H9 (cell line): ENCODE results near the gene ATP2B2. TPM values are rescaled to one million over a fixed set of nuclear protein-coding genes. Genes with fewer than 3 reads are reported as not detected.
A peak's percentile ranks its signal among the peaks of the same experiment; 100 is the strongest.

Experiments
- DNase-seq: peaks from one replicate; pipeline ENCODE4 v3.0.0-alpha.2; 2017
- H2AFZ ChIP-seq: one replicate; pipeline ENCODE4 v1.6.1; 2013; ENCODE audit warnings: mild to moderate bottlenecking, low read length, control low read depth, moderate library complexity
- H2AK5ac ChIP-seq: 2 replicates; pipeline ENCODE4 v1.6.1; 2013; ENCODE audit warnings: low read length, control low read depth, mixed read lengths; ENCODE audit not compliant: insufficient read length
- H2BK120ac ChIP-seq: one replicate; pipeline ENCODE4 v1.6.1; 2013; ENCODE audit warnings: low read depth, mild to moderate bottlenecking, low read length, control low read depth, inconsistent platforms; ENCODE audit not compliant: poor library complexity, severe bottlenecking
- H2BK12ac ChIP-seq: 2 replicates; pipeline ENCODE4 v1.6.1; 2013; ENCODE audit warnings: low read length, control low read depth, mixed read lengths, low read depth; ENCODE audit not compliant: insufficient read length
- H2BK15ac ChIP-seq: 2 replicates; pipeline ENCODE4 v1.6.1; 2013; ENCODE audit warnings: low read depth, low read length, control low read depth
- H2BK20ac ChIP-seq: one replicate; pipeline ENCODE4 v1.6.1; 2013; ENCODE audit warnings: low read depth, mild to moderate bottlenecking, low read length, control low read depth, inconsistent platforms; ENCODE audit not compliant: poor library complexity, severe bottlenecking
- H2BK5ac ChIP-seq: 2 replicates; pipeline ENCODE4 v1.6.1; 2013; ENCODE audit warnings: low read length, control low read depth, mixed read lengths; ENCODE audit not compliant: insufficient read length
- H3K14ac ChIP-seq: 2 replicates; pipeline ENCODE4 v1.6.1; 2013; ENCODE audit warnings: low read length, control low read depth; ENCODE audit not compliant: insufficient read depth
- H3K18ac ChIP-seq: 2 replicates; pipeline ENCODE4 v1.6.1; 2013; ENCODE audit warnings: low read depth, mild to moderate bottlenecking, mixed read lengths, low read length, control low read depth; ENCODE audit not compliant: insufficient read length
- H3K23ac ChIP-seq: 2 replicates; pipeline ENCODE4 v1.6.1; 2013; ENCODE audit warnings: low read length, control low read depth, mixed read lengths, low read depth; ENCODE audit not compliant: insufficient read length
- H3K23me2 ChIP-seq: 2 replicates; pipeline ENCODE4 v1.6.1; 2013; ENCODE audit warnings: low read depth, mild to moderate bottlenecking, mixed read lengths, low read length, control low read depth; ENCODE audit not compliant: insufficient read length, poor library complexity, severe bottlenecking
- H3K27ac ChIP-seq: 2 replicates; pipeline ENCODE4 v1.5.1; 2013; ENCODE audit warnings: low read length, control low read depth, mixed read lengths, low read depth; ENCODE audit not compliant: insufficient read length
- H3K27me3 ChIP-seq: 2 replicates; pipeline ENCODE4 v1.6.1; 2013; ENCODE audit warnings: low read length, control low read depth, inconsistent platforms; ENCODE audit not compliant: insufficient read depth
- H3K4ac ChIP-seq: 2 replicates; pipeline ENCODE4 v1.6.1; 2013; ENCODE audit warnings: low read depth, mild to moderate bottlenecking, control low read depth, inconsistent platforms, low read length, moderate library complexity
- H3K4me1 ChIP-seq: 2 replicates; pipeline ENCODE4 v1.6.1; 2013; ENCODE audit warnings: low read length, control low read depth, inconsistent platforms; ENCODE audit not compliant: insufficient read depth
- H3K4me2 ChIP-seq: 2 replicates; pipeline ENCODE4 v1.6.1; 2013; ENCODE audit warnings: low read length, control low read depth, mixed read lengths; ENCODE audit not compliant: insufficient read length, insufficient read depth
- H3K56ac ChIP-seq: 2 replicates; pipeline ENCODE4 v1.6.1; 2013; ENCODE audit warnings: low read depth, mild to moderate bottlenecking, mixed read lengths, low read length, control low read depth; ENCODE audit not compliant: insufficient read length
- H3K79me1 ChIP-seq: 2 replicates; pipeline ENCODE4 v1.6.1; 2013; ENCODE audit warnings: low read depth, mild to moderate bottlenecking, moderate library complexity, low read length, control low read depth, inconsistent platforms; ENCODE audit not compliant: insufficient read depth, poor library complexity, severe bottlenecking
- H3K79me2 ChIP-seq: 2 replicates; pipeline ENCODE4 v1.6.1; 2013; ENCODE audit warnings: low read length, control low read depth, inconsistent platforms; ENCODE audit not compliant: insufficient read depth
- H3K9ac ChIP-seq: 2 replicates; pipeline ENCODE4 v1.6.1; 2013; ENCODE audit warnings: low read length, control low read depth, mixed read lengths; ENCODE audit not compliant: insufficient read length; ENCODE audit errors: extremely low read depth
- H3K9me3 ChIP-seq: one replicate; pipeline ENCODE4 v1.6.1; 2013; ENCODE audit warnings: low read depth, low read length, inconsistent platforms; ENCODE audit not compliant: control insufficient read depth
- H3T11ph ChIP-seq: one replicate; pipeline ENCODE4 v1.6.1; 2013; ENCODE audit warnings: mild to moderate bottlenecking, low read length, control low read depth, inconsistent platforms
- H4K20me1 ChIP-seq: one replicate; pipeline ENCODE4 v1.6.1; 2013; ENCODE audit not compliant: control insufficient read depth, insufficient read length, insufficient read depth
- H4K5ac ChIP-seq: 2 replicates; pipeline ENCODE4 v1.6.1; 2013; ENCODE audit warnings: low read depth, mild to moderate bottlenecking, mixed read lengths, low read length, control low read depth; ENCODE audit not compliant: insufficient read length
- H4K8ac ChIP-seq: replicated peaks from 2 replicates; pipeline ENCODE4 v1.6.1; 2013; ENCODE audit warnings: low read length, control low read depth, mixed read lengths, low read depth; ENCODE audit not compliant: insufficient read length
- H4K91ac ChIP-seq: 2 replicates; pipeline ENCODE4 v1.6.1; 2013; ENCODE audit warnings: low read depth, mild to moderate bottlenecking, moderate library complexity, mixed read lengths, low read length, control low read depth; ENCODE audit not compliant: insufficient read length
- H3K27ac Mint-ChIP-seq, 3 experiments: 2 replicates in 2 of 3; 3 replicates in 1 of 3; pipeline ENCODE4 v1.8.0; 2020 to 2021; ENCODE audit warnings: mixed read lengths in 3 of 3, mild to moderate bottlenecking in 1 of 3, moderate library complexity in 1 of 3
- H3K27me3 Mint-ChIP-seq: 2 replicates; pipeline ENCODE4 v1.8.0; 2021; ENCODE audit warnings: low read depth, mild to moderate bottlenecking, moderate library complexity, mixed read lengths
- H3K36me3 Mint-ChIP-seq, 3 experiments: 2 replicates in 2 of 3; 3 replicates in 1 of 3; pipeline ENCODE4 v1.8.0; 2020 to 2021; ENCODE audit warnings: low read depth in 3 of 3, mixed read lengths in 3 of 3; ENCODE audit not compliant: insufficient read depth in 1 of 3
- H3K4me1 Mint-ChIP-seq, 2 experiments: 2 replicates each; pipeline ENCODE4 v1.8.0; 2020; ENCODE audit warnings: mixed read lengths in 2 of 2
- H3K4me3 Mint-ChIP-seq, 2 experiments: 2 replicates in 1 of 2; 3 replicates in 1 of 2; pipeline ENCODE4 v1.8.0; 2020 to 2021; ENCODE audit warnings: mild to moderate bottlenecking in 2 of 2, mixed read lengths in 2 of 2, moderate library complexity in 1 of 2
- H3K9me3 Mint-ChIP-seq, 2 experiments: 2 replicates in 1 of 2; 3 replicates in 1 of 2; pipeline ENCODE4 v1.8.0; 2020; ENCODE audit warnings: mild to moderate bottlenecking in 2 of 2, mixed read lengths in 2 of 2, moderate library complexity in 1 of 2
- CTCF ChIP-seq: fragments of 200-600 bp; sonication (generic); conservative IDR thresholded peaks from 3 replicates; pipeline ENCODE4 v1.8.0; 2021; ENCODE audit warnings: antibody characterized with exemption, mild to moderate bottlenecking
- WGBS: extraction: QIAGEN DNeasy Blood & Tissue Kit; methylation state at CpG from one replicate; pipeline ENCODE4 v1.1.7; 2013; ENCODE audit warnings: missing lambda C conversion rate, low lambda C conversion rate, mixed read lengths; ENCODE audit not compliant: insufficient read length; ENCODE audit errors: extremely low coverage; 5-methylcytosine and 5-hydroxymethylcytosine counted together
- total RNA-seq: library from RNA; stranded (reverse); gene quantifications from 2 replicates; pipeline ENCODE4 v1.2.1, GENCODE V29; 2021

Gene ATP2B2
- total RNA-seq, 1 experiment from 2014 or later = 0.33 TPM

- no peak overlapping the region for H2AK5ac ChIP-seq
- no peak for TF ChIP-seq CTCF
- H3K18ac ChIP-seq = no peak overlapping the region
- H3K27me3 Mint-ChIP-seq = peaks cover 70% of the 10 kb centered on the region
- H4K5ac ChIP-seq = no peak overlapping the region
- H4K91ac ChIP-seq = no peak overlapping the region
- H3K23ac ChIP-seq = no peak overlapping the region
- no peaks in the 10 kb centered on the region for H3K36me3 Mint-ChIP-seq
- no peaks in the 10 kb centered on the region for H3K9me3 ChIP-seq
- H3K23me2 ChIP-seq = no peaks in the 10 kb centered on the region
- H2BK15ac ChIP-seq = no peak overlapping the region
- no peak overlapping the region for H2BK120ac ChIP-seq
- no peak overlapping the region for H2AFZ ChIP-seq
- no peak overlapping the region for H3T11ph ChIP-seq
- no peaks in the 10 kb centered on the region for H4K20me1 ChIP-seq
- no peak overlapping the region for H3K27ac Mint-ChIP-seq
- no peak overlapping the region for H3K14ac ChIP-seq
- H3K4me3 Mint-ChIP-seq = no peak overlapping the region
- H3K4me2 ChIP-seq = no peak overlapping the region
- peaks cover 4 to 8% of the 10 kb centered on the region in 2 experiments; a peak in 3 of 4 replicates for H3K4me1 Mint-ChIP-seq
- no peak overlapping the region for H3K56ac ChIP-seq
- H3K27me3 ChIP-seq = no peaks in the 10 kb centered on the region
- H3K79me2 ChIP-seq = no peaks in the 10 kb centered on the region
- no peaks in the 10 kb centered on the region for H3K9me3 Mint-ChIP-seq
- no peak overlapping the region for H3K9ac ChIP-seq
- no peak overlapping the region for H2BK20ac ChIP-seq
- no peak overlapping the region for H3K4ac ChIP-seq
- H2BK5ac ChIP-seq = no peak overlapping the region
- H3K79me1 ChIP-seq = no peaks in the 10 kb centered on the region
- H3K27ac ChIP-seq = no peak overlapping the region
- peak; percentile 25 for DNase-seq
- no peaks in the 10 kb centered on the region for H3K4me1 ChIP-seq
- WGBS = no CpG with 5 or more reads among the region's 31 CpGs
- no peak overlapping the region for H4K8ac ChIP-seq
- H2BK12ac ChIP-seq = no peak overlapping the region
Observed at GRCh38 chr3:10328460-10329071, 176.8 kb downstream of the ATP2B2 start.
